HG02642 (cell line): Measurements from ENCODE around the gene CRYBA4.

Experiments
- ATAC-seq: cut with Tn5 transposase; IDR thresholded peaks from one replicate; pipeline ENCODE4 v1.9.1; 2021; ENCODE audit warnings: mild to moderate bottlenecking; ENCODE audit not compliant: unreplicated experiment, poor library complexity

CRYBA4 gene

DNA sequence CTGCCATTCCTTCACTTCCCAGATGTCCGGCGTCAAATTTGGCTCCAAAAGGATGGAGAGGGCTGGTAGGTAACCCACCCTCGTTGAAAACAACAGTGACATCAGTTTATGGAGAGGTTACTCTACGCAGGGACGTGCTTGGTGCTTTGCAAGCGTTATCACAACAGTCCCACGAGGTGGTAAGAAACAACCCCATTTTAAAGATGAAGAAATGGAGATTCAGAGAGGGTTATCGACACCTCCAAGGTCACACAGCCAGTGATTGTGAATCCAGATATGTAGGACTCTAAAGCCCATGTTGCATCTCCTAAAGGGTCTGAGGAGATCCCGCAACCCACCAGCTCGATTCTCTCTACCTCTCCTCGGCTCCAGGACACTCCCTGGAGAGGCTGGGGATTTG, 36.4 kb downstream of the CRYBA4 start:
- no peak for ATAC-seq

DNA sequence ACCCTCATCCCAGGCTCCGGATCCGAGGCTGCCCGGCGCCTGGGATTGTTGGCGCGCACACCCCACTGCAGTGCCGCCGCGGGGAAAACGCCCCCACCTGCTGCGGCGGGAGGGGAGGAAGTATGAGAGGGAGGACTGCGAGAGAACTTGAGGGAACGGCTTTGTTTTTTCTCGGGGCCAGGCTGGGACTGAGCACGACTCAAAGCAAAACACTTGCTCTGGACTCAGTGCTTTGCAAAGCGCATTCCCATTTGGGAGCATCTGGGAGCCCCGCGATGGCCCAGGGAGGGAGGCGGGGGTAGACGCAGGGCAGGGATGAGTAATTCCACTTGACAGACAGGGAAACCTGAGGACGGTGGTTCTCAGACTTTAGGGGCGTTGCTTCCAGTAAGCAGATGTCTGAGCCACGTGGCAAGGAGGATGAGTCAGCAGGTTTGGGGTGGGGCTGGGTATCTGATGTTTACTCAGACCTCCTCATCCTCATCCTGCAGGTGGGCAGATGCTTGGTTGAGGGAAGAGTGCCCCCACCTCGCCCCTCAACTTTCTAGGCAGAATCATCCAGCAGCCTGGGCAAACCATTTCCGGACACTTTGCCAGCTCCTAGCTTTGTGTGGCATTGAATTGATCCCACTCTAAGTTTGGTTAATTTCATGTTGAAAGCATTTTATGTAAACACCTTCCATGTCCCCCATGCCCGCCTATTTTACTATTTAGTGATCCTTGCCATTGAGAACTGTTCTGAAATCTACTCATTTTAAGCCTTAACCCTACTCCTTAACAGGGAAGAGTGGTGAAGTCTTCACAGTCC, 37.1 kb downstream of the CRYBA4 start:
- peak; percentile 62 for ATAC-seq

DNA sequence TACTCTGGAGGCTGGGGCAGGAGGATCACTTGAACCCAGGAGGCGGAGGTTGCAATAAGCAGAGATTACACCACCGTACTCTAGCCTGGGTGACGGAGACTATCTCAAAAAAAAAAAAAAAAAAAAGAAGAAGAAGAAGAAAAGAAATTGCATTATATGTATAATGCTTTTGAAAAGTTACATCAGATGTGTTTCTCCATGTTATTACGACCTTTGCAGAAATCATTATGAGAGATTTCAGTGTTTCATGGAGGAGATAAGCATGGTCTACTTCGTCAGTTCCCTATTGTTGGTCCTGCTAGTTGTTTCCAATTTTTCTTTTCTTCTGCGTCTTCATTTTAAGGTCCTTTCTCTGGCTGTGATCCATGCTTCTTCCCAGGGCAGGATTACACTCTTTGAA, 38.6 kb downstream of the CRYBA4 start:
- ATAC-seq, result no peak

DNA sequence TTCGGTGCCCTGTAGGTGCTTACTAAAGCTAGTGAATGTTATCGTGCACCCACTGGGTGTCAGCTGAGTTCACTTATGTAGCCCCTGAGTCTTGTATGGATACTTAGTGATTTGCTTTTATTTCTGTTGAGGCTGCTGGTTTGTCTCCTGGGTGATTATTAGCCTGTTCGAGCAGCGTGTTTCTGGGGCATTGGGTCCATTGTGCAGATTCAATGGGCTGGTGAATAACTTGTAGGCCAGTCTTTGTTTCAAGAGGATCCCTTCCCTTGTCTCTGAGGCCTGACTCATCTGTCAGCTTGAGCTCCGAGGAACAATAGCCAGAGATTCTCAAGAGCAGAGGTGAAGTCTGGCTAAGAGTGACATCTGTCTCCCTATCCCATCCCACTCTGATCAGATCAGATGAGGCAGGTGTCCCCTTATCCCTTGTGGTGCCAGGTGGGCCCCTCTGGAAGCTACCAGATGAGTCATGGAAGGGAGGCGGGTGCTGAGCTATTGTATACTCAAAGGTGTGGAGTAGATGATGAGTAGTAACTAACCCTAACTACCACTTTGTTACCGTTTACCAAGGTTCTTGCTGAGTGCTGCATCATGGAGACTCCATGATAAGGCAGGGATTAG, 39.3 kb downstream of the CRYBA4 start:
- no peak for ATAC-seq

DNA sequence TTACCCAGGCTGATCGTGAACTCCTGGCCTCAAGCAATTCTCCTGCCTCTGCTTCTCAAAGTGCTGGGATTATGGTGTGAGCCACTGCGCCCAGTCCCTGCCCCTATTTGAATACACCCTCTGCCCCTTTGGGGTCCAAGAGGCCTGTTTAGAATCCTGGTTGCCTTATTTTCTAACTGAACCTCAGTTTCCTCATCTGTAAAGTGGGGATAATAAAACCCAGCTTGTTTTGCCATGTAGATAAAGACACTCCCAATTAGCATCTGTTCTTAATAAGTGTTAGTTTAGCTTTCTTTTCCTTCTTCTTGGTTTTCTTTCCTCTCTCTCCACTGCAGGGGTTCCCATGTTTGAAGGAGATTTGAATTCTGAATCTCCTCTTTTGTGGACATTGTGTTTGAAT, 40.4 kb downstream of the CRYBA4 start:
- ATAC-seq, result no peak

DNA sequence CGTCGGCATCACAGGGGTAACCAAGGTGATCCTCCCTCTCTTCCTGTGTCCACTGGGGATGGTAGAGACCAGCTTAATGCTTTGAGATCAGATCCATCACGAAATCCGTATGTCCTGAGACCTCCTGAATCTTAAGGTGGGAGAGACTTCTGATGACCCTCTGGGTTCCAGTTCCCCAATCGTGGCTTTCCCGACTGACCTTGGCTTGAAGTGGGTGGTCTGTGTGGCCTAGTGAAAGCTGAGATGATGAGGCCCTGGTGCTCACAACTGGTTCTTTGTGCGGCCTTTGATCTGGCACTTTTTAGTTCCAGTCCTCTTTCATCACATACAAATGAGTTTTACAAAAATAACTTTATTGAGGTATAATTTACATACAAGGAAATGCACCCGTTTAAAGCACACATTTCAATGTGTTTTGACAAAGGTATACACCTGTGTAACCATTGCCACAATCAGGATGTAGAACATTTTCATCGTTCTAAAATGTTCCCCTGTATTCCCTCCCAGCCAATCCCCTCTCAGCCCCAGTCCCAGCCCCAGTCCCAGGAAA, 41.7 kb downstream of the CRYBA4 start:
- ATAC-seq, result no peak

DNA sequence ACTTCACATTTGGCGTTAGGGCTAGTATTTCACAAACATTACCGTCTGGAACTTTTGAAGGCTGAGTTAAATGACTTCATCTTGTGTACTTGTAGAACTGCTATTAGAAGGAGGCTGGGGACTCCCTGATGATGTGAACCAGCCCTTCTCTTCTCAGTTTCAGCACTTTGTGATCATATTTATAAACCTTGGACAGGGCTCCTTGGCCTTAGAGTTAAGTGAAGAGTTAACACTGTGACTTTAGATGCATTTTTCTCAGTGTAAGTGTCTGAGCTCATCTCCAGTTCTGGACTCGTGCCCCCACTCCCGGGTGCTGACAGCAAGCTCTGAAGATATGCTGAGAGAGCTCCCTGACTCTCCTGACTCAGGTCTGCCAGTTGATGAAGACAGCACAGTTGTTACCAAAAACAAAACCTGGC, 44.1 kb downstream of the CRYBA4 start:
- ATAC-seq, result peak; percentile 15

DNA sequence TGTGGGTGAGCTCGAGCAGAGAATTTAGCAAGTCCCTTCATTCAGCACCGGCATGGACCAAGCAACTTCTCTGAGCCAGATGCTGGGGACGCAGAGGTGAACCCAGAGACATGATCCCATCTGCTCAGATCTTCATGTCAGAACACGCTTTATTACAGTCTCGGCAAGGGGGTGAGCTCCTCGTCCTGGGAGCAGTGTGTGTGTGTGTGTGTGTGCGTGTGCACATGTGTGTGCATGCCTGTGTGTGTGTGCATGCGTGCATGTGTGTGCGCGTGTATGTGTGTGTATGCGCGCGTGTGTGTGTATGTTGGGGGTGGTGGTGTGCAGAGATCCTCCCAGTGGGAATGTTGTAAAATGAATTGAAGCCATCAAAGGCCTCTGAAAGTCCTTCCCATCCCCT, 45.4 kb downstream of the CRYBA4 start:
- ATAC-seq, result no peak

DNA sequence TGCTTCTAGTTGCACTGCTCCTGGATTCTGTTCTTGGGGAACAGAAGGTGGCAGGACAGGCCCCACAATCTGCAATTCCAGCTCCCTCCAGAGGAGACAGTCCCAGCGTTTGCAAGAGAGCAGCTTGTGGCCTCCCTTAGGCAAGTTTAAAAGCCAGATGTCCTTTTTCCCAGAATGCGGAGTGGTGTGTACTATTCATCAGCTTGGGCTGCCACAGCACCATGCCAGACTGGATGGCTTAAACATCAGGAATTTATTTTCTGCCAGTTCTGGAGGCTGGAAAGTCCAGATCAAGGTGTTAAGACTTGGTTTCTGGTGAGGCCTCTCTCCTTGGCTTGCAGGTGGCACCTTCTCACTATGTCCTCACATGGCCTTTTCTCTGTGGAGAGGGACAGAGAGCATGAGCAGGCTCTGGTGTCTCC, 47.3 kb downstream of the CRYBA4 start:
- ATAC-seq, result no peak

DNA sequence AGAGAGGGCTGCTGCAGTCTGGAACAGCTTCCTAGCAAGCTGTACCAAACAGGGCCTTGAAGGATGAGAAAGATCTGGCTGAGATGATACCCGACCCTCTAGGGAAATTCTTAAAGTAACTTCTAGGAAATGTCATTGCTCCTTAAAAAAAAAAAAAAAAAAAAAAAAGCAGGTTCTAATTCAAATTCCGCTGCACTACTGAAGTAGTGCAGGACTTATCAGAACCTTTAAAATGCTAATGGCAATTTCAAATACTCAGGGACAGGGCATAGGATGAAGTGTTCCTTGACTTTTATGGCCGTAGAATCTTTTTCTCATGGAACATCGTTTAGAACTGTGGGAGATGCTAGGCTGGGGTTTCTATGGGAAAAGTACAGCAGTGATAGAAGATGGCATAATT, 48.7 kb downstream of the CRYBA4 start:
- ATAC-seq, result no peak

DNA sequence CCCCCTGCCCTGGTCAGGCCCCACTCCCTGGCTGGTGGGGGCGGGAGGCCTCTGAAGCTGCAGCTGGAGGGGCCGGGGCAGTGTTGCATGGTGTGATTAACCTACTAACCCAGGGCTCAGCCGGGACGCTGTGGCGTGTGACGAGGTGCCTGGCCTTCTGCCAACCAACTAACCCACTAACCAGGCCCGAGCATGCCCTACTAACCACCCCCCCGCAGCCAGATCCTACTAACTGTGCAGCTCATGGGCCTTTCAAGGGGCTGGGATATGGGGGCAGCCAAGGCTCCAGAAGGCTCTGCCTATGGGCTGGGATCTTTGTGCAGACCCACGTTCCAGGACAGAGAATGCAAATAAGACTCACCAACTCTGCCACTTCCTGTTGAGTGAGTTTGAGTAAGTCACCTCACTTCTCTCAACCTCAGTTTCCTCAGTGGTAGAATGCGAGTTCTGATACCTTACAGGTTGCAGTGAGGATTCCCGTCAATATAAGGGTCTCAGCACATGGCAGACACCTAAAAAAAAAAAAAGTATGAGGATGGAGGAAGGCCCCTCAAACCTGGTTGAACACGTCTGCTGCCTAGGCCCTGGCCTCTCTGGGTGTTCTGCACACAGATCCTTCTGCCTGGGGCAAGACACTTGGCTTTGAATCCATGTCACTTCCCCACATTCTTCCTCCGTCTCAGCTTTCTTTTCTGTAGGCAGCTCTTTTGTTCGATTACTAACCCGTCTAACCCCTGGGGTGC, 49.7 kb downstream of the CRYBA4 start:
- ATAC-seq, result peak; percentile 33

DNA sequence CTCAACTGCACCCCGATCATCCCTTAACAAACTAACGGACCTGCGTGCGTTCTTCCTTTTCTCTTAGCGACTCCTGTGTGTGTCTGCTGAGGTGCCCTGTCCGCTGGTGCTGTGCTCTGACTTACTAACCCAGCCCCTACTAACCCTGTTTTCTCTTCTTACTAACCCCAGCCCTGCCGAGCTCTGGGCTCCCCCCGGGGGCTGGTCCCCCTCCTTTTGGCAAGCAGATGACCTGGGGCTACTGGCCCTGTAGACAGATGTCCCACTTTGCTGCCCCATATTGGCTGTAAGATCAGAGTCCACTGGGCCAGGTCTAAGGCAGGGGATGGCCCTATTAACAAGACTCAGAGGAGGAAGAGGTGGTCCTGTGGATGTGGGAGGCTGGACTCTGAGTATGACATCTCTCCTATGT, 50.3 kb downstream of the CRYBA4 start:
- ATAC-seq, result peak; percentile 18

DNA sequence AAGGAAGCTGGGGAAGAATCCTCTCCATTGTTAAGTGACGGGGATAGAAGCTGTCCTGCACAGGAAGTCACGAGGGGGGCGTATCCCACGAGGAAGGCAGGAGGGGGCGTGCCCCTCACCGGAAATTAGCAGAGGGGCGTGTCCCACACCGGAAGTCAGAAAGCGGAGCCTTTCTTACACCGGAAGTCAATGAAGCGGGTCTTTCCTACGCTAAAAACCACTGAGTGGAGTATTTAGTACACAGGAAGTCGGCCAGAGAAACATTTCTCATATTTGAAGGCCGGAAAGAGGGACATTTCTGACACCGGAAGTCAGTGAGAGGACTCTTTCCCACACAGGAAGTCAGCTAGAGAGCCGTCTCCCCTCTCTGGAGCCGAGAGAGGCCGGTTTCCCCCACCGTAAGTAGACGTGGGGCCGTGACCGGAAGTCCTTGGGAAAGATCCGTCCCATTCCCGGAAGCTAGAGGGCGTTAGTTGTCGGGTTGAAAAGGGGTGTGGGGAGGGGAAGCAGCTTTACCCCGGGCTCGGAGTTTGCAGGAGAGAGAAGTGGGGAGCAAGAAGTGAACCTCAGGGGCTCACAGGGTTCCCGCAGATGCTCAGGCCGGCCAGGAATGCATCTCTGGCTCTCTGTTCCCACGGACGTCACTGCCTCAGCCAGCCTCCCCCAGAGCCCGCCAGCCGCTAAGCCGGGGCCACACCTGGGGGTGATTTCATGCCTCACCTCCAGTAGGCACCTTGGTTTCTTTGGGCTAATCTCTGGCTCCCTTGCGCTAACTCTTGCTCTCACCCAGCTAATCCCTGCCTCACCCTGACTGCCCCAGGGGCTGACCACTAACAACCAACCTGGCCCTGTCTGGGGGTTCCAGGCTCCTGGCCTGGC, 51.1 kb downstream of the CRYBA4 start:
- ATAC-seq, result peak; percentile 71

DNA sequence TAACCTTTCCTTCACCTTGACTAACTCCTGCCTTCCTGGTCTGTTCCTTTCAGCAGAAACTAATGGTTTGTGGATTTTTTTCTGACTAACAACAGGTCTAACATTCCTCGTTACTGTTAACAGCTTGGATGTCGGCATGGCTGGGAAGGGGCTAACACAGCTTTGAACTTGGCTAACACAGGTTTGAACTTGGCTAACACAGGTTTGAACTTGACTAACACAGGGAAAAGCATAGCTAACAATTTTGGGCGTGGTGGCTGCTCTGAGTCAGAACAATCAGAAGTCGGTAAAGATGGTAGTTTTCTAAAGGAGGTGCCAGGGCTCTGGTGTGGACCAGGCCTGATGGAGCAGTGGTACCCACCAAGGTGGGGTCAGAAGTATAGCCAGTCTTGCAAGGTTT, 51.7 kb downstream of the CRYBA4 start:
- no peak for ATAC-seq

DNA sequence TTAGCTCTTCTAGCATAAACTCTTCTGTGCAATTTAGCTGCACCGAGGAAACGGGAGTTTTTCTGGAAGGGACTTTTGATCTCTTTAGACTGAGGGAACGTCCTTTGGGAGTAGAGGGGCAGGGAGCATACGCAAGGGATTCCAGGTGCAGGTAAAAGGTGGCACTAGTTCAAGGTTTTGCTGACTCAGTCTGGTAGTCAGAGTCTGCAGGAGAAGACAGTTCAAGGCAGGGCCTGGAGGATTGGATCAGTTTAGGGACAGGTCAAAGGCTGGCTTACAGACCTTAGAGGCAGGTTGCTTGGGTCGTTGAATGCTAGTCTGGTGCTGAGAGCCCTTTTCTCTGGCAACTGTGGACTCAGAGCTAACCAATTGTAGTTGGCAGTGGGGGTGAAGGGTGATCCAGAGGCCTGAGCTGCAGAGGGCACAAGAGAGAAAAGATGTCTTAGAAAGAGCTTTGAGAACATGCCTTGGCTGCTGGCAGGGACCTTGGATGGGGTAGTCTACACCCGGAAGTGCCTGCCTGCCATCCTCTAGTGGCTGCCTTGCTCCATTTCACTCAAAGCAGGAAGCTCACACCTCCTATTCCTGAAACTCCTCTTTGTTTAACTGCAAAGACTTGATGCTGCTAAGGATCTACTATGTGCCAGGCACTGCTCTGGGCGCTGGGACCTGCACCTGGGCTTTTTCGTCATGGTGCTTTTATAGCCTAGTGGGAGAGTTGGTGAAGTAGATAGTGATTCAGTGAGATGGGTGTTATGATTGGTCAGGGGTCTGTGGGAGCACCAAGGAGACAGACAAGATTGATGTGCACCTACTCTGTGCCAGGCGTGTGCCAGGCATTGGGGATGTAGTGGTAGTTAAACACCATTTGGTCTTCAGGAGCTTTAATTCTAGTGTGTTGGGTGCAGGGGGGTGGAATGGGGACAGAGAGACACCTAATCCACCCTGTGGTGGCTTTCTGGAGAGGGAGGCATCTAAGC, 52.7 kb downstream of the CRYBA4 start:
- ATAC-seq, result no peak

DNA sequence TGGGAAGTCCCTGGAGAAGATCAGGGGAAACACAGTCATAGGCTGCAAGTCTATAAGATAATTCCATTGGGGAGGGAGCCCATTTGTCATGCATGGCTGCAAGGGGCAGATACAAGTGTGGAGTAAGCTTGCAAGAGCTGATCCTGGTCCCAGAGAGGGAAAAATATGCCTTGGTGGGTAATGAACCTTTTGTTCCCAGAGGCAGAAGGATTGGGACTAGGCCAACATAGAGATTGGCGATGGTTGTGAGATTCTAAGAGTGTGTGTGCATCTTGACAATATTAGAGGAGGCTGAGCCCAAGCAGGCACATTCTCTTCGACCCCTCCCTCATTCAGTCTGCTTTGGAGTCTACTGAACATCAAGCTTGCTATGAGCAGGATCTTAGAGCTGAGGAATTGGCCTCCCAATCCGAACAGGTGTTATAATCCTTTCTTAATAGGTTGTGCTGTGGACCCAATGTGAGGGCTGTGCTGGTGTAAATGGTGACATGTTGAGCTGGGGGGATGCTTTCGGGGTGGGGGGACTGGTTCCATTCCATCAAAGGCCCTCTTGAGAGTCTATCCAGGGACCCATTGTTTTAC, 54.0 kb downstream of the CRYBA4 start:
- ATAC-seq, result no peak

DNA sequence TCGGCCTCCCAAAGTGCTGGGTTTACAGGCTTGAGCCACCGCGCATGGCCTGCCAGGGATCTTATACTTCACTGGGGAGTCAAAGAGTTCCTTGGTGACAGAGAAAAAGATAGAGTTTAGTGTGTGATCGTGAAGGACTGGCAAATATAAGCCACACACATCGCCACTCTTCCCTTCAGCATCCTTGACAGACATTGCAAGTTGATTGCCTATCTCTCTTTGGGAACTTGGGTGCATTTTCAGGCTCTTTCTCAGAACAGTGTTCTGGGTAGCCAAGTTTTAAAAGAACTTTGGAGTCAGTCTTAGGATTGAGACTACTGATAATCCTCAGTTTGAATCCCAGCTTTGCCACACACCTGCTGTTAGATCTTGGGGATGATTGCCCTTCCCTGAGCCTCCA, 55.5 kb downstream of the CRYBA4 start:
- ATAC-seq, result no peak

DNA sequence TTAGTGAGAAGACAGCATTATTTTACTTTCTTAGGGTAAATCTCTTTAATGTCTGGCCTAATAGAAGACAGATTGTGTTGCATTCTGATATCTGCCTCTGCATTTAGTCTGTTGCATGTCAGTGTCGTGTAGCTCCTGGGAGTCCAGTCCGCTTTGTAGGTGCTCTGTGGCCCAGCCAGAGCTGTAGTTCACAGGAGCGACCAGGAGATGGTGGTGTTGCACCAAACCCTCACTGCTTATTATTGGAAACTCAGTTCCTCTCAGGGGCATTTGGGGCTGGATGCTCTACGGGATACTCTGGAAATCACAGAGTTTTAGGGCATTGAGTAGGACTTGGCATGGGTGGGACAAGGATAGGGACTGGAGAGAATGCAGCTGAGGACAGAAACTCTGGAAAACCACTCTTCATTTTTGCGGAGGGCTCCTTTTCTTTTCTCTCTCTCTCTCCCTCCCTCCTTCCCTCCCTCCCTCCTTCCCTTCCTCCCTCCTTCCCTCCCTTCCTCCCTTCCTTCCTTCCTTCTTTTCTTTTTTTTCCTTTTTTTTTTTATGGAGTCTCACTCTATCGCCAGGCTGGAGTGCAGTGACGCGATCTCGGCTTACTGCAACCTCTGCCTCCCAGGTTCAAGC, 57.4 kb downstream of the CRYBA4 start:
- ATAC-seq, result no peak
